Endodermal cell (in vitro differentiated cells): ENCODE data around the gene SELPLG. TPM values are rescaled to one million over a fixed set of nuclear protein-coding genes. Genes with fewer than 3 reads are reported as not detected.

ENCODE experiments used
- DNase-seq: peaks from one replicate; pipeline ENCODE4 v3.0.0-alpha.2; 2017
- H3K27ac ChIP-seq: 2 replicates; pipeline ENCODE4 v1.5.1; 2013; ENCODE audit warnings: mild to moderate bottlenecking, low read depth, low read length, moderate library complexity
- H3K27me3 ChIP-seq: 2 replicates; pipeline ENCODE4 v1.6.1; 2013; ENCODE audit warnings: mild to moderate bottlenecking, low read length, moderate library complexity; ENCODE audit not compliant: insufficient read depth, control insufficient read depth, poor library complexity, severe bottlenecking
- H3K36me3 ChIP-seq: 2 replicates; pipeline ENCODE4 v1.7.0; 2013; ENCODE audit warnings: mild to moderate bottlenecking, low read length, moderate library complexity; ENCODE audit not compliant: control insufficient read depth, insufficient read depth
- H3K4me1 ChIP-seq: one replicate; pipeline ENCODE4 v1.7.0; 2013; ENCODE audit warnings: low read length; ENCODE audit not compliant: control insufficient read depth, insufficient read depth
- H3K4me3 ChIP-seq: 2 replicates; pipeline ENCODE4 v1.5.1; 2013; ENCODE audit warnings: mild to moderate bottlenecking, low read length, moderate library complexity
- H3K9ac ChIP-seq: 2 replicates; pipeline ENCODE4 v1.6.1; 2013; ENCODE audit warnings: mild to moderate bottlenecking, low read length, moderate library complexity; ENCODE audit not compliant: poor library complexity, severe bottlenecking; ENCODE audit errors: extremely low read depth
- H3K9me3 ChIP-seq: 2 replicates; pipeline ENCODE4 v1.6.1; 2013; ENCODE audit warnings: mild to moderate bottlenecking, low read length, moderate library complexity; ENCODE audit not compliant: control insufficient read depth
- H3K27ac Mint-ChIP-seq: 2 replicates; pipeline ENCODE4 v1.8.0; 2020; ENCODE audit warnings: mixed read lengths
- H3K27me3 Mint-ChIP-seq: 2 replicates; pipeline ENCODE4 v1.8.0; 2021; ENCODE audit warnings: mild to moderate bottlenecking, mixed read lengths; ENCODE audit not compliant: insufficient read depth
- H3K36me3 Mint-ChIP-seq: 2 replicates; pipeline ENCODE4 v1.8.0; 2020; ENCODE audit warnings: low read depth, mixed read lengths
- H3K4me1 Mint-ChIP-seq: 2 replicates; pipeline ENCODE4 v1.8.0; 2020; ENCODE audit warnings: mixed read lengths
- H3K4me3 Mint-ChIP-seq: 2 replicates; pipeline ENCODE4 v1.8.0; 2020; ENCODE audit warnings: mild to moderate bottlenecking, moderate library complexity, mixed read lengths
- H3K9me3 Mint-ChIP-seq: 2 replicates; pipeline ENCODE4 v1.8.0; 2020; ENCODE audit warnings: mild to moderate bottlenecking, mixed read lengths
- WGBS, 2 experiments: methylation state at CpG; one replicate each; pipeline versions ENCODE4 v1.1.5 to v1.1.7; 2013; ENCODE audit warnings: missing lambda C conversion rate in 2 of 2, mixed read lengths in 1 of 2; ENCODE audit not compliant: insufficient coverage in 1 of 2, insufficient read length in 1 of 2; 5-methylcytosine and 5-hydroxymethylcytosine counted together
- total RNA-seq, 2 donors: library from RNA; stranded (reverse); fragmentation: NEBNext Ultra II Directional in 1 of 2; extraction: Animal tissue kit (Norgen Biotek cat#: 25700) in 1 of 2; gene quantifications; 2 replicates in 1 of 2; 3 replicates in 1 of 2; pipeline ENCODE4 v1.2.1, GENCODE V29; 2021
- TF ChIP-seq, protein P1 (sequence below): fragments of 200-600 bp; sonication (generic); conservative IDR thresholded peaks from 2 replicates; pipeline ENCODE4 v1.5.0; 2021; ENCODE audit warnings: antibody characterized with exemption, mild to moderate bottlenecking

The SELPLG gene
- total RNA-seq, 2 donors from 2014 or later: 0.13 TPM; not detected in 1

- WGBS, 2 experiments: 94 to 95% methylated on average over 2 to 3 of the region's 3 CpGs
- Mint-ChIP-seq H3K4me1 (peaks cover 18% of the 10 kb centered on the region), H3K9me3 (peaks cover 10% of the 10 kb centered on the region), H3K36me3 (peaks cover 61% of the 10 kb centered on the region), H3K27ac (no peak overlapping the region), H3K4me3 (no peak overlapping the region), H3K27me3 (no peaks in the 10 kb centered on the region)
- Histone ChIP-seq H3K4me3 (no peak overlapping the region), H3K9ac (no peak overlapping the region), H3K9me3 (no peaks in the 10 kb centered on the region), H3K36me3 (peaks cover 83% of the 10 kb centered on the region), H3K27ac (no peak overlapping the region), H3K4me1 (no peaks in the 10 kb centered on the region), H3K27me3 (no peaks in the 10 kb centered on the region)
- DNase-seq: no peak
- TF ChIP-seq, protein P1, sequence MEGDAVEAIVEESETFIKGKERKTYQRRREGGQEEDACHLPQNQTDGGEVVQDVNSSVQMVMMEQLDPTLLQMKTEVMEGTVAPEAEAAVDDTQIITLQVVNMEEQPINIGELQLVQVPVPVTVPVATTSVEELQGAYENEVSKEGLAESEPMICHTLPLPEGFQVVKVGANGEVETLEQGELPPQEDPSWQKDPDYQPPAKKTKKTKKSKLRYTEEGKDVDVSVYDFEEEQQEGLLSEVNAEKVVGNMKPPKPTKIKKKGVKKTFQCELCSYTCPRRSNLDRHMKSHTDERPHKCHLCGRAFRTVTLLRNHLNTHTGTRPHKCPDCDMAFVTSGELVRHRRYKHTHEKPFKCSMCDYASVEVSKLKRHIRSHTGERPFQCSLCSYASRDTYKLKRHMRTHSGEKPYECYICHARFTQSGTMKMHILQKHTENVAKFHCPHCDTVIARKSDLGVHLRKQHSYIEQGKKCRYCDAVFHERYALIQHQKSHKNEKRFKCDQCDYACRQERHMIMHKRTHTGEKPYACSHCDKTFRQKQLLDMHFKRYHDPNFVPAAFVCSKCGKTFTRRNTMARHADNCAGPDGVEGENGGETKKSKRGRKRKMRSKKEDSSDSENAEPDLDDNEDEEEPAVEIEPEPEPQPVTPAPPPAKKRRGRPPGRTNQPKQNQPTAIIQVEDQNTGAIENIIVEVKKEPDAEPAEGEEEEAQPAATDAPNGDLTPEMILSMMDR: no peak
Observed at GRCh38 chr12:108653922-108654321, 20.2 kb upstream of the SELPLG start.

GRCh38 chr12:108653082-108653516 is 19.4 kb upstream of the SELPLG start:
- H3K4me1 ChIP-seq: no peaks in the 10 kb centered on the region
- H3K27me3 Mint-ChIP-seq: no peaks in the 10 kb centered on the region
- H3K27me3 ChIP-seq: no peaks in the 10 kb centered on the region
- TF ChIP-seq, protein P1: no peak
- peak; percentile 13 for DNase-seq
- peaks cover 61% of the 10 kb centered on the region for H3K36me3 Mint-ChIP-seq
- H3K36me3 ChIP-seq: peaks cover 83% of the 10 kb centered on the region
- H3K9ac ChIP-seq: no peak overlapping the region
- H3K27ac ChIP-seq: no peak overlapping the region
- no peak overlapping the region for H3K4me3 Mint-ChIP-seq
- peaks cover 18% of the 10 kb centered on the region for H3K4me1 Mint-ChIP-seq
- H3K9me3 Mint-ChIP-seq: peaks cover 10% of the 10 kb centered on the region
- no peak overlapping the region for H3K27ac Mint-ChIP-seq
- H3K4me3 ChIP-seq: no peak overlapping the region
- no peaks in the 10 kb centered on the region for H3K9me3 ChIP-seq

- H3K27ac Mint-ChIP-seq: no peak overlapping the region
- H3K27me3 Mint-ChIP-seq: no peaks in the 10 kb centered on the region
- H3K4me3 Mint-ChIP-seq: no peak overlapping the region
- Histone ChIP-seq H3K27ac (no peak overlapping the region), H3K36me3 (peaks cover 99% of the 10 kb centered on the region), H3K27me3 (no peaks in the 10 kb centered on the region), H3K9me3 (no peaks in the 10 kb centered on the region), H3K4me3 (no peak overlapping the region), H3K4me1 (no peaks in the 10 kb centered on the region), H3K9ac (no peak overlapping the region)
- peaks cover 20% of the 10 kb centered on the region for H3K4me1 Mint-ChIP-seq
- H3K36me3 Mint-ChIP-seq: peaks cover 56% of the 10 kb centered on the region
- DNase-seq: peak; percentile 25
- no peaks in the 10 kb centered on the region for H3K9me3 Mint-ChIP-seq
- WGBS, 2 experiments: 97% methylated on average over 2 of the region's 2 CpGs; no CpG with 5 or more reads in 1 of the 2 experiments
- TF ChIP-seq, protein P1: no peak
Observed at GRCh38 chr12:108650083-108650482, 16.4 kb upstream of the SELPLG start.
